Right atrium auricular region (tissue), 2 donors: ENCODE measurements around the gene LDHAL6B. TPM values are rescaled to one million over a fixed set of nuclear protein-coding genes. Genes with fewer than 3 reads are reported as not detected.

Source experiments
- DNase-seq: peaks from one replicate; pipeline ENCODE4 v3.0.0-alpha.2; 2019; ENCODE audit warnings: low spot score
- H3K27ac ChIP-seq, 2 donors: fragments of 200-600 bp; sonication (generic); 1 replicate in 1 of 2; 2 replicates in 1 of 2; pipeline ENCODE4 v1.5.1; 2016 to 2019
- H3K27me3 ChIP-seq, 2 donors: fragments of 200-600 bp; sonication (generic); one replicate each; pipeline versions ENCODE4 v1.5.1 to v1.6.0; 2017 to 2019
- H3K36me3 ChIP-seq: fragments of 200-600 bp; sonication (generic); one replicate; pipeline ENCODE4 v1.5.1; 2016
- H3K4me1 ChIP-seq, 2 donors: fragments of 200-600 bp; sonication (generic); one replicate each; pipeline versions ENCODE4 v1.5.1 to v1.6.0; 2017 to 2019
- H3K4me3 ChIP-seq, 2 donors: fragments of 200-600 bp; sonication (generic); 1 replicate in 1 of 2; 2 replicates in 1 of 2; pipeline ENCODE4 v1.5.1; 2017 to 2019; ENCODE audit warnings: mild to moderate bottlenecking in 1 of 2, moderate library complexity in 1 of 2
- H3K9me3 ChIP-seq, 2 donors: fragments of 200-600 bp; sonication (generic); one replicate each; pipeline ENCODE4 v1.5.1; 2019
- CTCF ChIP-seq, 2 donors: fragments of 200-600 bp; sonication (generic); IDR thresholded peaks; one replicate each; pipeline ENCODE4 v1.5.1; 2019; ENCODE audit warnings: antibody characterized with exemption in 2 of 2
- total RNA-seq, 2 donors: library from RNA; depleted of rRNA; stranded (reverse); fragments of >200 nt; gene quantifications; one replicate each; pipeline ENCODE4 v1.1.0, GENCODE V29; 2016

LDHAL6B gene
- total RNA-seq, 2 donors from 2014 or later, result not detected

GRCh38 chr15:59174151-59174834 lies 32.4 kb upstream of the LDHAL6B start:
- no peak for TF ChIP-seq CTCF (IDR thresholded peaks at IDR 0.05)
- no peaks in the 10 kb centered on the region for H3K9me3 ChIP-seq
- peaks cover 21% of the 10 kb centered on the region for H3K36me3 ChIP-seq
- H3K27me3 ChIP-seq, result no peaks in the 10 kb centered on the region
- DNase-seq, result no peak
- H3K27ac ChIP-seq, result no peak overlapping the region
- H3K4me1 ChIP-seq, result peaks cover 0 to 23% of the 10 kb centered on the region in 2 donors
- no peak overlapping the region for H3K4me3 ChIP-seq

DNA sequence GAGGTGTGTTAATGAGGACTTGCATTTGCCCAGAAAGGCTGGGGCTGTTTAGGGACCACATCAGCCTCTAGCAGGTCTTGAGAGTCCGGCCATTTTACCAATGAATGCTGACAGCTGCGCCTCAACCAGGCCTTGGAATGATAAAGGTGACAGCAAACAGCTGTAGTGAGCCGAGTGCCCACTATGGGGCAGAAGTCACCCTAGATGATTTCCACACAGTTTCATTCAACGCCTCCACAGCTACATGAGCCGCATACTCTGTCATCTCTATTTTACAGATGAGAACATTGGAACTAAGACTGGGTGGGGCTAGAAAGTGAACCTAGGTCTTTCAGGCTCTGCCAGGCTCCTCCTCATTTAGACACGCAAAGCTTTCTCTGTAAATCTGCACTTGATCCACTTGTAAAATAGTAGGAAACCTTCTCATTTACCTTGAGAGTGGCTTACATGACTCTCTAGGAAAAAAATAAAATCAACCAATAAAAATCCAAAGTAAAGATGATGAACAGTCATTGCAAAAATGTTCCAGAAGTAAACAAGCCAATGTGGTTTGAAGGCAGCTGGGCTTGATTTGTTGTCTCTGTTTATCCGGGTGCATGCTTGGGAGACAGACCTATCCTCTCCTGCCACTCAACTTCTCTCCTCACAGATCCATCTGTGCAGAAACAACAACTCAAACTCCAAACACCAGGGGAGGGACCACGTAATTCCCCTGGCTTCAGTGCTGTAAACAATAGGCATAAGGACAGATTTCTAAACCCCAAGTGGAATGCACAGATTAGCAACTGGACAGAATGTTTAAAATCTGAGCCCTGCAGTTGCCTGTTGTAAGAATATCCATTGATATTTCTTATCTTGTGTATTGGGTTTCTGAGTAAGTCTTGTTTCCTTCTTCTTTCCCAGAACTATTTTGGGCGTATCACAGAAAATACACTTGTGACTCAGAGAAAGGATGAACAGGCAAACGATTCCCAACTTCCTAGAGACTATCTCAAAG lies 31.5 kb upstream of the LDHAL6B start:
- H3K9me3 ChIP-seq, result no peaks in the 10 kb centered on the region
- H3K27ac ChIP-seq, result peak overlapping the region in 1 of 2 donors; percentile 46
- H3K36me3 ChIP-seq, result peaks cover 21% of the 10 kb centered on the region
- H3K4me1 ChIP-seq, result peaks cover 0 to 19% of the 10 kb centered on the region in 2 donors
- no peak overlapping the region for H3K4me3 ChIP-seq
- H3K27me3 ChIP-seq, result no peaks in the 10 kb centered on the region
- TF ChIP-seq CTCF (IDR thresholded peaks at IDR 0.05), result peak; percentile 36 to 73
- peak; percentile 76 for DNase-seq

DNA sequence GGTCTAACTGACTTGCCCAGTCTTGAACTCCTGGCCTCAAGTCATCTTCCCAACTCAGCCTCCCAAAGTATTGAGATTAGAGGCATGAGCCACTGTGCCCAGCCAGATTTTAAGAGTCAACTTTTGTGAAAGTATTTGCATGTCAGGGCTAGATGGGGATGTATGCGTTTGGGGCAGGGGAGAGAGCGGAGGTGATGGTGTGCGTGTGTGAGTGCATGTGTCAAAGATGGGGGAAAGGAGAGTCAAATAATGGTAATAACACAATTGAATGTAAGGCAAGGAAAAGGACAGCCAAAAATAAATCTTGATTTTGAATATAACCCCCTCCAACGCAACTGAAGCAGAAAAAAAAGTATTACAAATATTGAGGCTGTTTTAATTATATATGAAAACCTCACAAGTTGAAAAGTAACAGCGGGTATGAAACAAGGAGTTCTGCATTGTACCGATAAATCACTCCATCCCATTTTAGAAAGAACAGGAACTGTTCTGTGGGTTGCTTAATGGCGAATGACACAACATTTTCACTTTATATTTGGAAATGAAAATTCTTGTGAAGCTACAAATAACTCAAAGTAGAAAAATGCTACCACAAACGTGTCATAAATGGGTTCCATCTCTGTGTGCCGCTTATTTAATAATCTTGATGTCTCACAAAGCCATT lies 29.9 kb upstream of the LDHAL6B start:
- no peak overlapping the region for H3K27ac ChIP-seq
- peaks cover 15% of the 10 kb centered on the region for H3K36me3 ChIP-seq
- TF ChIP-seq CTCF (IDR thresholded peaks at IDR 0.05), result no peak
- H3K27me3 ChIP-seq, result no peaks in the 10 kb centered on the region
- DNase-seq, result no peak
- H3K4me3 ChIP-seq, result no peak overlapping the region
- H3K4me1 ChIP-seq, result peaks cover 0 to 8% of the 10 kb centered on the region in 2 donors
- peaks cover 0 to 6% of the 10 kb centered on the region in 2 donors for H3K9me3 ChIP-seq

GRCh38 chr15:59177317-59177660 lies 29.4 kb upstream of the LDHAL6B start:
- Histone ChIP-seq H3K4me3 (no peak overlapping the region), H3K4me1 (peaks cover 0 to 8% of the 10 kb centered on the region in 2 donors), H3K36me3 (peaks cover 15% of the 10 kb centered on the region), H3K9me3 (peaks cover 0 to 11% of the 10 kb centered on the region in 2 donors), H3K27me3 (no peaks in the 10 kb centered on the region), H3K27ac (peak overlapping the region in 1 of 2 donors; percentile 48)
- DNase-seq, result no peak
- no peak for TF ChIP-seq CTCF (IDR thresholded peaks at IDR 0.05)

- H3K4me1 ChIP-seq, result peaks cover 0 to 8% of the 10 kb centered on the region in 2 donors
- H3K36me3 ChIP-seq, result peaks cover 19% of the 10 kb centered on the region
- H3K27me3 ChIP-seq, result no peaks in the 10 kb centered on the region
- H3K27ac ChIP-seq, result no peak overlapping the region
- H3K9me3 ChIP-seq, result peaks cover 0 to 15% of the 10 kb centered on the region in 2 donors
- H3K4me3 ChIP-seq, result no peak overlapping the region
- no peak for DNase-seq
- TF ChIP-seq CTCF (IDR thresholded peaks at IDR 0.05), result no peak
Measured at GRCh38 chr15:59178151-59178695, 28.4 kb upstream of the LDHAL6B start.
